HG03565 (cell line): Measurements from ENCODE around the gene ACSM2B.
"Not testable (repeated sequence)": the region's sequence is repeated elsewhere in the genome, so short reads cannot be mapped to it uniquely, and the experiment has no call there.

Experiments used
- ATAC-seq: cut with Tn5 transposase; IDR thresholded peaks from one replicate; pipeline ENCODE4 v1.9.1; 2021; ENCODE audit warnings: mild to moderate bottlenecking, moderate library complexity; ENCODE audit not compliant: unreplicated experiment

The ACSM2B gene

DNA sequence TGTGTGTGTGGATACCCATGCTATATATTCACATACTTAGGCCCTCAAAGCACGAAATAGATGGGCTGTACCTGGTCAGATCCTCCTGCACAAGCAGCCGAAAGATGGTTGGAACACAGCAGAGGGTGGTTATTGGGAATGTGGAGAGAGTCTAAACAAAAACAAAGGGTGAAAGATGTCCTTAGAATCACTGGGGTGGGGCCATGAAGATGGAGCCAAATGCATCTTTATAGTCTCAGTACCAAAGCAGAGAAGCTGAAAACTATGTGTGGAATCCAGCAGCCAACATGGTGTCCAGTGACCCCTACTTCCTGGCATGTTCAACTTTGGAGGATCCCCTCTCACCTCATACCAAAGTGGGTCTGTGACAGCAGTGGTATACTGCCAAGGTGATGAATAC, 19.5 kb upstream of the ACSM2B start:
- ATAC-seq, result not testable (repeated sequence)

DNA sequence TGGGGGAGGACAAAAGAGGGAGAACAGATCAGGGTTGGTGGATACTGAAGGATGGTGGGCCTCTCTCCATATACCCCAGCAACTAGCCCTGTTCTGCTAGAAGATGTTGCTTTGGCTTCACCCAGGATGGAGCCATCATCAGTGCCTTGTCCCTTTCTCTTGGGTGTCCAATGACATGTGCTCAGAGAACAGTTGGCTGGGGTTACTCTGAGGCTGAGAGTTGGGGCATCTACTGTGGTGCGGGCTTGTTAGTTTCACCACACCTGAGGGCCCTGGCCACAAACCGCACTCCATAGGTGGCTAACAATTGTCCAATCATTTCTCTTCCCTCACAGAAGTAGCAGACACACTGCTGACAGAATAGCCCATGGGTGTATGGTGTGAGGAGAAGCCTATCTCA, 18.9 kb upstream of the ACSM2B start:
- not testable (repeated sequence) for ATAC-seq

DNA sequence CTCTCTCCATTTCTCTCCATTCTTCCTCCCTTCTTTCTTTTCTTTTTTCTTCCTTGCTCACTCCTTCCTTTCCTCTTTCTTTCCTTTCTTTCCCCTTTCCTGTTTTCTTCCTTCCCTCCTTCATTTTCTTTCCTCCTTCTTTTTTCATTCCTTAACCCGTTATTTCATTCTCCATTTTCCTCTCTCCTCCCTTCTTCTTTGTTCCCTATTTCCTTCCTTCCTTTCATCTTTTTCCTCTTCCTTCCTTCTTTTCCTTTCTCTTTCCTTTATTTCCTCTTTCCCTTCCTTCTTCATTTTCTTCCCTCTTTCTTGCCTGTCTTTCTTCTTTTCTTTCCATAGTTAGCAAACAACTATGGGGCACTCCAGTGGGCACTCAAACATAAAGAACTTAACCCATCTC, 16.6 kb upstream of the ACSM2B start:
- ATAC-seq, result not testable (repeated sequence)

DNA sequence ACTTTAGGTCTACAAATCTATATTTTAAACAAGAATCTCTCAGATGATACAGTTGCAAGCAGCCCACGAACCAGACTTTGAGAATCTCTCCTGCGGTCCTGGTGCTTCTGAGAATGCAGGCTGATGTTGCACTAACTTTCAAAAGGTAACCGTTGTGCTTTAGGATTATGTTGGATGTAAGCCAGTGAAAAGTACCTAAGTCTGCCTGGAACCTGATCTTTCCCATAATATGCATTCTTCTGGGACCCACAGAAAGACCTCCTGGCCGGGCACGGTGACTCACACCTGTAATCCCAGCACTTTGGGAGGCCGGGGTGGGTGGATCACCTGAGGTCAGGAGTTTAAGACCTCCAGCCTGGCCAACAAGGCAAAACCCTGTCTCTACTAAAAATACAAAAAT, 13.3 kb upstream of the ACSM2B start:
- ATAC-seq, result not testable (repeated sequence)

DNA sequence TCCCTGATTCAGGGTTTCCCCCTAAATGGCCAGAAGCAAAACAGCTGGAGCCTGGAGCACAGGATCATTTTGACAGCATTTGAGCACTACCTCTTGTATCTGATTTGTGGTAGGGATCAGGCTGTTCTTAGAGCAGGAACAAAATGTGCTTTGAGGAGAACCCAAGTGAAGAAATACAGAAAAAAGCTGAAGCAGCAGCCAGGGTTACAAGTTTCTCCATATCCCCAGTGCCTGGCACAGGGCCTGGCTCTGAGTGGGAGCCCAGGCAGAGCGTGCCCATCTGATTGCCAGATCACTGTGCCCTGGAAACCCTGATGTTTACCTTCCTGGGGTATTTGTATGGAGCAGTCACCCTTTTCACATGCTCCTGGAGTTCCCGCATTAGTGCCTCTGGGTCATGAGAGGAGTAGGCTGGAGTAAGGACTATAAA, 11.5 kb upstream of the ACSM2B start:
- not testable (repeated sequence) for ATAC-seq

DNA sequence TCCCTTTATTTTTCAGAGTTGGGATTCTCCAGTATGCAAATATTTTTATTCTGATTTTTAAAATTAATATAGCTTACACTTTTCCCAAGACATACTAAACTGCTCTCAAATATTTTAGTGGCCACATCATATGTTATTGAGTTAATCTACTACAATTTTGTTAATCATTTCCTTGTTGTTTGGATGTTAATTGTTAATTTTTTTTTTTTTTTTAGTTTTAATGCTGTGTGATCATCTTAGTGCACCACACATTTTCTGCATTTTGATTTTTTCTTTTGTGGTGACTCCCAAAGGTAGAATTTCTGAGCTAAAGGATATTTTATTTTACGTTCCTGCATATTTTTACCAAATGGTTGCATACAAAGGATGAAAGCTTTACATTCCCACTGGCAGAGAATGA, 10.5 kb upstream of the ACSM2B start:
- ATAC-seq, result not testable (repeated sequence)

DNA sequence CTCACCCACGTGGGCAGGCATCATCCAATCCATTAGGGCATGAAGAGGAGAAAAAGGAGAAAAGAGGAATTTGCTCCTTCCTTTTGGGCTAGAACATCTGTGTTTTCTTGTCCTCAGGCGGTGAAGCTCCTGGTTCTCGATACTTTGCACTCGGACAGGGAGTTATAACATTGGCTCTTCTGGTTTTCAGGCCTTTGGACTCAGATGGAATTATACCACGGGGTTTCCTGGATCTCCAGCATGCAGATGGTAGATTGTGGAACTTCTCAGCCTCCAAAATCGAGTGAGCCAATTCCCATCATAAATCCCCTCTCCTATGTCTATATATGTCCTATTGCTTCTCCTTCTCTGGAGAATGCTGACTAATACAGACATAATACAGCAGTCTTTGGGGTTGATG, 9.9 kb upstream of the ACSM2B start:
- not testable (repeated sequence) for ATAC-seq

DNA sequence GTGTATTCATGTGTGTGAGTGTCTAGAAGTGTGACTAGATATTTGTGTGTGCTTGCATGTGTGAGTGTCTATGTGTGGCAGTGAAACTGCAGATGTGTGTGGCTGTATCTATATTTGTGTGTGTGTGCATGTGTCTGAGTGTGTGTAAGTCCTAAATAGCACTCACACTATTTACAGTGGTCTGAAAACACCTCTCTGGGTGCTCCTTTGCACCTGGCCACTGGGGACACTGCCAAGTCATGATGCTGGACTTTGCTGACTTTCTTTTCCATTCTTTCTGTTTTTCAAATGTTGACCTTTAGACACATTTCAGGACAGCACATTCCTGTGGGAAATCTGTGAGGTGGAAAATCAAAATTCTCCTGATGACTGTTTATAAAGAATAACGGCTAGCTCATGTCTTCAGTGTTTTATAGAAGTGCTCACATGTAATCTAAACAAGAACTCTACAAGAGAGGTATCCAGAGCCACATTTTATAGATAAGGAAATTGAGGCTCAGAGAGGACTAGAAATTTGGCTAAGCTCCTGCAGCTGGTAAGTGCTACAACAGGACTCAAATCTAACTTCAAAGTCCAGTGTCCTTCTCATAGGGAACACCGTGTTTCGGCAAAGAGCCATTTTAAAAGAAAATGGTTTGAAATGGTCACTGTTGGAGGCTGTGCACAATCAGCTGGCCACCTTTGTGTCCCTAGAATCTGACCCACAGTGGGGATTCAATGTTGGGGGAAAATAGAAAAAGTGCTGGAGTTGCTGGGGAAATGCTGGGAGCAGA, 4.5 kb upstream of the ACSM2B start:
- not testable (repeated sequence) for ATAC-seq

DNA sequence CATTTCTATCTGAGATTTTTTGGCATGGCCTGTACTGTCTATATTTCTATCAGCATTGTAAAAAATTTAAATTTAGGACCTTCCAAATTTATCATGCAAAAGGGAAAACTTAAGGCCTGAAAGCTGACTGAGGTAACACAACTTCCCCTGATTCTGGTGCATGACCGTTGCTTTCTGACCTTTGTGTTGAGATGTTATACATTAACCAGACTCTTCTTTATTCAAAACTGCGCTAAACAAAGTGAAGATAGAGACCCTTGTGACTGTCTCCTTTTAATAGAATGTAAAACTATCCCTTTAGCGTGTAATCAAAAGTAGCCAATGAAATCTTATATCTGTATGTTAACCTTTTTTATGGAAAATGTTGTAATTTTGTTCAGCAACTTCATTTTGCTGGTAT, 1.9 kb upstream of the ACSM2B start:
- not testable (repeated sequence) for ATAC-seq

DNA sequence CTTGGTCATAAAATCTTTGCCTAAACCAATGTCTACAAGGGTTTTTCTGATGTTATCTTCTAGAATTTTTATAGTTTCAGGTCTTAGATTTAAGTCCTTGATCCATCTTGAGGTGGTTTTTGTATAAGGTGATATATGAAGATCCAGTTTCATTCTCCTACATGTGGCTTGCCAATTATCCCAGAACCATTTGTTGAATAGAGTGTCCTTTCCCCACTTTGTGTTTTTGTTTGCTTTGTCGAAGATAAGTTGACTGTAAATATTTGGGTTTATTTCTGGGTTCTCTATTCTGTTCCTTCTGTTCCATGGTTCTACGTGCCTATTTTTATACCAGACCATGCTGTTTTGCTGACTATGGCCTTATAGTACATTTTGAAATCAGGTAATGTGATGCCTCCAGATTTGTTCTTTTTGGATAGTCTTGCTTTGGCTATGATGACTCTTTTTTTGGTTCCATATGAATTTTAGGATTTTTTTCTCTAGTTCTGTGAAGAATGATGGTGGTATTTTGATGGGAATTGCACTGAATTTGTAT, 7.0 kb downstream of the ACSM2B start:
- ATAC-seq, result not testable (repeated sequence)

DNA sequence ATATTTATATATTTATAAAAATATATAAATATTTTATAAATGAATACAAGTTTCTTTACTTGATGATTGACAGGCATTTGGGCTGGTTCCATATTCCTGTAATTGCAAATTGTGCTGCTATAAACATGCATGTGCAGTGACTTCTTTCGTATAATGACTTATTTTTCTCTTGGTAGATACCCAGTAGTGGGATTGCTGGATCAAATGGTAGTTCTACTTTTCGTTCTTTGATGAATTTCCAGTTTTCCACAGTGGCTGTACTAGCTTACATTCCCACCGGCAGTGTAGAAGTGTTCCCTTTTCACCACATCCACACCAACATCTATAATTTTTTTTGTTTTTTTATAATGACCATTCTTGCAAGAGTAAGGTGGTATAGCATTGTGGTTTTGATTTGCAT, 7.8 kb downstream of the ACSM2B start:
- no peak for ATAC-seq

DNA sequence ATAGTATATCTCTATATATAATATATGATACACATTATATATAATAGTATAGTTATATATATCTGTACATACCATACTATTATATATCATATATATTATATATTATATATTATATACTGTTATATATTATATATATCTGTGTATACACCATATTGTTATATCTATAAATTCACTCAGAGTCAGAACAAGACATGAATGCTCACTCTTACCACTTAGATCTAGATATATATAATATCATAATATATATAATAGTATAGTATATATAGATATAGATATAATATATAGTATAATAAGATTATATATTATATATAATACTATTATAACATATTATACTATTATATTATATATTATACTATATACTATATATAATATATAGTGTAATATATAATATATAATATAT, 9.3 kb downstream of the ACSM2B start:
- no peak for ATAC-seq

DNA sequence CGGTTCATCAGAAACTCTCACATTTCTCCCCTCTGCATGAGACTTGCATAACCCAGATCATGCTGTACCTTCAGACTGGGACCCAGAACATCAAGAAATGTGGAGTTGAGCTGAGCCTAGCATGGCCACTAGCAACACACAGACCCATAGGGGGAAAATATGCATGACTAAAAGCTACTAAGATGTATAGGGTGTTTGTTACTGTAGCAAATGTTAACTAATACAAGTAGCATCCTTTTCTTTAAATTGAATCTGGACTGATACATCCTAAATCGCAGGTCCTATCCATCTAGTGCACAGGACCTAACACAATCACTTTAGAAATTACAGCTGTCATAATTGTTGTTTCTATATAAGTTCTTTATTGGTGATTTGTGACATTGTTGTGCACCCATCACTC, 10.8 kb downstream of the ACSM2B start:
- ATAC-seq, result not testable (repeated sequence)

DNA sequence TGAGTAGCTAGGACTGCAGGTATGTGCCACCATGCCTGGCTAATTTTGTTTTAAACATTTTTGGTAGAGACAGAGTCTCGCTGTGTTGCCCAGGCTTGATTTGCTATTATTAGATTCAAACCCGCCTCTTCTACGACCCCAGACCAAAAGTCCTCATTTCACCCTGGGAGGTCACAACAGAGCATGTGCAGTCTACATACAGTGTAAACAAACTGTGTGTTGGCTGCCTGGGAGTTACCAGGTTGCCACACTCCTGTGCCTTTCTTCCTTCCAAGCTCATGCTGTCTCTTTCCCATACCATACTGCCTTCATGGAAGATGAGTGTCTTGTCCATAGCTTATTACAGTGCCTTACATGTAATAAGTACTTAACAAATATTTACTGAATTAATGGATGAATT, 11.9 kb downstream of the ACSM2B start:
- ATAC-seq, result not testable (repeated sequence)

DNA sequence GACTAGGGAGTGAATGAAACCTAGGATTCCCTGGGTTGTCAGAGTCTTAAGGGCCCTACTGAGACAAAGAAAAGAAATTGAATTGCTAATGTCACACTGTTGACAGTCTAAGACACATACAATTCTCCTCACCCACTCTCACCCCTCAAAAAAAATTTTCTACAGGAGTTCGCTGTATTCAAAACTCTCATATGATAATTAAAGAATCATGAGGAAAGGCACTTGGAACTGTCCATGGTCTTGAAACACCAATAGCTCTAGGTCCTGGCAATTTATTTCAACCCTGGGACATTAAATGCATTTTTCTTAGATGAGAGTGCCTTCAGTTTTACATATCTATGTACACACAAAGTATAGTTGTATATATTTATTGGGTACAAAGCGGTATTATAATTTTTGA, 20.5 kb downstream of the ACSM2B start:
- not testable (repeated sequence) for ATAC-seq

DNA sequence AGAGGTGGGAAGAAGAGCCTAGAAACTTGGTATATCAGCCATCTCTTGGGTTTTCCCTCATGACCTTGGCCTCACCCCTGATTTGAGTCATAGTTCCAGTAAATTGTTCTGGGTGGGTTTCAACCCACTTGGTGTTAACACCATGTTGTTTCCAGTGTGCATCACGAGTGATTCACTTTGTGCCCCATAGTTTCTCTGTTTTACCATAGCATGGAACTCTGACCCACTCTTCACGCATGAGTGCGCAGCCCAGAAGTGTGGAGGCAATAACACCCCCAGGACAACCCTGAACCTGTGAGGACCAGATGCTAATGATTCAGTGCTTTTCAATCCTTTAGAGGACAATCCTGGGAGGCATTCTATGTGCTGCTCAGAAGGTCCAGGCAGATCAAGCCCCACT, 21.5 kb downstream of the ACSM2B start:
- not testable (repeated sequence) for ATAC-seq

DNA sequence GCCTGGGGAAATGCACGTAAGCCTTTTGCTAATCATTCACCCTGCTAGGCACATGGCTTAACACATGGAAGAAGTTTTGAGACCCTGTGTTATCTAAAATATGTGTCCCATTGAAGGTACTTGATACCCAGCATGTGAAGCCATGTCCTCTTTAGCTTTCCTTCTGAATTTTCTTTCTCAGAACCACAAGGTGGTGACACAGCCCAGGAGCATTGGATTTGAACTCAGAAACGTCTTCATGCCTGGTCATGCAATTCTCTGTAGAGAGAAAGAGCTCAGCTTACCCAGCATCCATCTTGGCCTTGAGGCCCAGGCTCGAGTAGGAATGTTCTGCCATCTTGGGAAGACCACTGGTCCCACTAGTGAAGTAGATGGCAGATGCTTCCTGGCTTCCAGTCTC, 22.7 kb downstream of the ACSM2B start:
- not testable (repeated sequence) for ATAC-seq

DNA sequence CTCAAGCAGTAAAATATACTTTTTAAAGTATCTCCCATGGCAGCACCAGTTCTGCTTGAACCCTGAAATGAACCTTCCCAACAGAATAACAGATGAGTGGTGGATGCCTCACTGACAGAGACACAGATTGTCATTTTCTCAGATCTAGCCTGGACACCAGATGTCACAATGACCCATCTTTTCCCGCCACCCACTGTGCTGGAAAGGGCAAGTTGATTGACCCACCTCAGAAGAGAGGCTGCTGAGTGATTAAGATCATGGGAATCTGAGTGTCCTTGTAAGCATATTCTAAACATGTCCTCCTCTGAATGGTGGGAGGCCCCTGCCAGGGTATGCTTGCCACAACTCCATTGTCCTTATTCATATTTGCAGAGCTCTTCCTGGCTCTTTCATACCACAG, 29.2 kb downstream of the ACSM2B start:
- ATAC-seq, result not testable (repeated sequence)

DNA sequence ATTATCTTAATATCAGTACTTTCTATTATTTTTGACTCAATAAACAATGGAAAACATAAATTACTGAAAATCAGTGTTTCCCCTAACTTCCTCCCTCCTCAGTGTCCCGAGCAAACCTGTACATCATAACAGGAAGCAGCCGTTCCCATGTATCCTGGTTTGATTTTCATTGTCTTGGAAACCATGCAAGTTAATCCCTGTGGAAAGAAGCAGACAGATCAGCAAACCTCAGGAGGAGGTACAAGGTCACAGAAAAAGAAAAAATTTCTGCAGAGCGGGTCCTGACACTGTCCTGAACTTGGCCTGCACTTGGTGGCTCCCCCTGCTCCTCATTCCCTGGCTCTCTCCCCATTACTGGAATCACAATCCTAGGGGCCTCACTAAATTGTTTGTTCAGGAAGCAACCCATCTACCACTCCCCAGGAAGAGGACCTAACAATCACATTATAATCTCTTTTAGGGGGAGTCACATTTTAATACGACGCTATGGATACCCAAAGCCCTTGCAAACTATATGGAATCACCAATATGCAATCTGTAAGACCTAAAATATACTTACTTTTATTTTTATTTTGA, 29.8 kb downstream of the ACSM2B start:
- ATAC-seq, result not testable (repeated sequence)

DNA sequence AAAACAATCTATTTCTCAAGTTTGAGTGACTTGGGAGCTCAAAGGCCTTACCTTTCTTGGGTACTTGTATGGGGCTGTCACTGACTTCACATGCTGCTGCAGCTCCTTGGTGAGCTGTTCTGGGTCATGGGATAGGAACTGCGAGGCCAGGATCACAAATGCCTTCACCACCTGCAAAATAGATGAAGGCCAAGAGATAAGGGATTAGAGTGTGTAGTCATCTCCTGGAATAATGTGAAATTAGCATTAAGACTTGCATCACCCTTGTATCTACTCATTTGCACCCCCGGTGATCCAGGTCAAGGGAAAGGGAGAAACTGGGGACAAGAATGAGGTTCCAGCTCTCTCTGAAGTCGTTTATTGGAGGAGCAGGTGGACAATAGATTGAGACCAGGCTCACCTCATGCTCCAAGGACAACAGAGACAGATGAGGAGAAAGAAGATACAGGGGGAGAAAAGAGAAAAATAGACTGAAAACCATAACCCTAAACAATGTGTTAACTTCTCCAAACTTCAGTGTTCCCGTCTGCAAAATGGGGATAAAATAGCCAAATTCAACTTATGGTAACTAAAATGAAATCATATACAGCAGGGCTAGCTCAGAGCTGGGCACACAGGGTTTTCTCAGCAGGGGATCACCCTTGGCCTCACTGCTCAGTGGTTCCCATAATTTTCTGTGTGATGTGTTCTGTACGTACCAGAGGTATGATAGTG, 35.4 kb downstream of the ACSM2B start:
- not testable (repeated sequence) for ATAC-seq

DNA sequence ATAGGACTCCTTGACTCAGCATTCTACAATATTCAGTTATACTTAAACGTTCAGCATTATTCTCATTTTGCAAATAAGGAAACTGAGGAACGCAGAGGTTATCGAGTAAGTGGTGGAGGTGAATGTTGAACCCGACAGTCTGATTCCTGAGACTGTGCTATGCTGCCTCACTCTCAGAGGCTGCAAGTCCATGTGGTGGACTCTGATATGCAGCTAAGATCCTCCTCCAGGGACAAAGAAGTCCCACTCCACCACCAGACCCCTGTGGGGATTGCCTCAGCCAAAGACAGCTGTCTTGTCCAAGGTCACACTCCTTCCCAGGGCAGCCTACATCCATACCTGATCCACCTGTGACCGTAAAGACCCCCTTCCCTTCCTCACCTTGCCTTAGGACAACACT, 37.5 kb downstream of the ACSM2B start:
- ATAC-seq, result no peak

DNA sequence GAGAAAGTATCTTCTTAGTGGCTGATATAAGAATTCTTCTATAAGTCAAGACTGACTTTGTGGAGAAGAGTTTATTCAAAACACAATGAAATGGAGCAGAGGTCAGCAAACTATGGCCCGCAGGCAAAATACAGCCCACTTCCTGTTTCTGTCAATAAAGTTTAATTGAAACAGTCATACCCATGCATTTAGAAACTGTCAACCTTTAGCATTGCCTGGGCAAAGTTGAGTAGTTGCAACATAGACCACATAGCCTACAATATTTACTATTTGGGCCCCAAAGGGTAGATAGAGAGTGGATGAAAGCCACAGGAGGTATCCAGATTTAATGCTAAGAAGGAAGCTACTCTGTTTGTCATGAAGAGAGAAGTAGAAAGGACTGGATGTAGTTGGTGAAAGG, 38.0 kb downstream of the ACSM2B start:
- ATAC-seq, result no peak
